ENCODE results near the gene FAIM2.

The FAIM2 gene

DNA sequence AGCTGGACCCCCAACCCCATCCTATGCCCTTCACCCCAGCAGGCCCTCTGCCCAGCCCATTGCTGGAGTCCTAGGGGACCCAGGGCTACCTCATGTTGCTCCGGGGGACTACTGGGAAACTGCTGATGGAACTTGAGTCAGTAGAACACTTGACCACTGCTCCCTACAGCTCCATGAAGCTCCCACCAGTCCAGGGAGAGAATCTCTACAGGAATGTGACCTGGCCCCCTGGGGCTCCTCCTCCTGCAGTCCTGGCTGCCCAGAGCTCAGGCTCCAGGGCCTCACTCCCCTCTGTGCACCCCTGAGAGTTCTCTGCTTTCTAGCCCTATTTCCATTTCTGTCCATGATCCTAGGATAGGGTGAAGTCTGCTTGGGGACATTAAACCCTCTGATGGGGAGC is 36.0 kb upstream of the FAIM2 start:
- DNase-seq (ENCODE audit: low read depth in 2 of 2), result no peak

DNA sequence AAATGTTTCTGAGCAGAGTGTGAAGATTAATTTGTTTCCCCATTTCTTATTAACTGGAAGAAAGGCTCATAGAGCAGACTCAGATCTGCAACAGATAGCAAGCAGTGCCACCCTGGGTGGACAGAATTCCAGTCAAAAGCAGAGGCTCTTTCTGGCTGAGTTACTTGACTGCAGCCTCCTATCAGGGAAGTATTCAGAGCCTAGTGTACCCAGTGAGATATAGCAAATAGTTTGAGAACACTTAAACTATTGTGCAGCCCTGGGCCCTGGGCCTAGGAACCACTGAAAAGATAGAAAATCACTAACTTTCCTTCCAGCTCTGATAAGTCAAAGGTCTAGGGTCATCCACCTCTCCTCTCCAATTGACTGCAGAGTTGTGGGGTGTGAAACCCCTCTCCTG is 35.6 kb upstream of the FAIM2 start:
- DNase-seq (ENCODE audit: low read depth in 2 of 2), result no peak

DNA sequence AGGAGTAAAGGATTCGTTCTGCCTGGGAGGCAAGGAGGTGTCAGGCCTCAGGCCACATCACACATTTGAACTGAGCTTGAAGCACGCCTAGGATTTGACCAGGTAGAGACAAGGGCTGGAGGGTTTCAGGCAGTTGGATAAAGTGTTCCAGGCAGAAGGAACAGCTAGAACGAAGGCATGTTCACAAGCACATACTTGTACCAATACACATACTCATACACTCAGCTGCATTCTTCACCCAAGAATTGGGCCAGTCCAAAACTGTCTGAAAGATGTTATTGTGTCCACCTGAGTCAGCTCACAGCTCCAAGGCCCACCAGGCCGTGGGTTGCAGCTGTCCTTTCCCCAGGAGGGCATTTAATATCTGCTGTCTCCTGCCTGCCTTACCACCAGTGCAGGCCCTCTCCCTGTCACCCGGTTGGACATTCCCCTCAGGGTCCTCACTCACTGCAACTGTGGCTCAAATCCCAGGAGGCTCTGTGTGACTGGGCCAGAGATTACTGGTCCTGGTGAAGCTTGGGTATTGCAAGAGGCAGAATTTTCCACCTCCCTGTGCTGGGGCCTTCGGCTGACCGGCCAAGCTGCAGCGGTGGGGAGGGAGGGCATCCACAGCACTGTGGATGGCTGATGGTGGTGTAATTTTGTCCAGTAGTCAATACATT is 34.1 kb upstream of the FAIM2 start:
- DNase-seq (ENCODE audit: low read depth in 2 of 2), result no peak

DNA sequence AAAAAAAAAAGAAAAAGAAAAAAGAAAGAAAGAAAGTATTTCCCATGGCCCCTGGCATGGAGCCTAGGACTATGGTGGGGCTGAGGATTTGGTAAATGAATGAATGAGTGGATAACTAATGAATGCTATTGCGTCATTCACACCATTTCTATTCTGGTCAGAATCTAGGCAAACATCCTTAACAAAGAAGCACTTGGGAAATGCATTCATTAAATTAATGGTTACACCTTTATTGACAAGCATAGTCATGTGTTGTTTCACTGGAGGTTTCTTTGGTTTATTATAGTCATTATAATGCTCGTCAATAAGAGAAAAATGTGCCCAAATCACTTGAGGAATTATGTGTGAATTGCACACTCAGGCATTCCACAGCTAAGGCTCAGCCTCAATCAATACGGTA is 33.2 kb upstream of the FAIM2 start:
- no peak for DNase-seq (ENCODE audit: low read depth in 2 of 2)

DNA sequence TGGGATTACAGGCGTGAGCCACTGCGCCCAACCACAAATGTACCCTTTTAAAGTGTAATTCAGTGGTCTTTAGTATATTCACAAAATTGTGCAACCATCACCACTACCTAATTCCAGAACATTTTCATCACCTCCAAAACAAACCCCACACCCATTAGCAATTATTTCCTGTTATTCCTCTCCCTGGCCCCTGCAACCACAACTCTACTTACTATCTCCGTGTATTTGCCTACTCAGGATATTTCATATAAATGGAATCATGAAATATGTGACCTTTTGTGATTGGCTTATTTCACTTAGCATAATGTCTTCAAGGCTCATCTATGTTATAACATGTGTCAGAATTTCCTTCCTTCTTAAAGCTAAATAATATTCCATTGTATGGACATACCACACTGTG is 30.8 kb upstream of the FAIM2 start:
- no peak for DNase-seq (ENCODE audit: low read depth in 2 of 2)

DNA sequence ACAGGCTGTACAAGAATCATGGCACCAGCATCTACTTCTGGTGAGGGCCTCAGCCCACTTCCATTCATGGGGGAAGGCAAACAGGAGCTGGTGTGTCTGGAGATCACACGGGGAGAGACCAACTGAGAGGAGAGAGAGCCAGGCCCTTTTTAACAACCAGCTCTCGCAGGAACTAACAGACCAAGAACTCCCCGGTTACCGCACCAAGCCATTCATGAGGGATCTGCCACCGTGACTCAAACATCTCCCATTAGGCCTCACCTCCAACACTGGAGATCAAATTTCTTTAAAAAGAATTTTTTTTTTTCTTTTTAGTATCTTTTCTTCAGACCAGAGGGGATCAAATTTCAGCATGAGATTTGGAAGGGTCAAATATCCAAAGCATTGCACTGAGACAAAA is 30.1 kb upstream of the FAIM2 start:
- no peak for DNase-seq (ENCODE audit: low read depth in 2 of 2)

DNA sequence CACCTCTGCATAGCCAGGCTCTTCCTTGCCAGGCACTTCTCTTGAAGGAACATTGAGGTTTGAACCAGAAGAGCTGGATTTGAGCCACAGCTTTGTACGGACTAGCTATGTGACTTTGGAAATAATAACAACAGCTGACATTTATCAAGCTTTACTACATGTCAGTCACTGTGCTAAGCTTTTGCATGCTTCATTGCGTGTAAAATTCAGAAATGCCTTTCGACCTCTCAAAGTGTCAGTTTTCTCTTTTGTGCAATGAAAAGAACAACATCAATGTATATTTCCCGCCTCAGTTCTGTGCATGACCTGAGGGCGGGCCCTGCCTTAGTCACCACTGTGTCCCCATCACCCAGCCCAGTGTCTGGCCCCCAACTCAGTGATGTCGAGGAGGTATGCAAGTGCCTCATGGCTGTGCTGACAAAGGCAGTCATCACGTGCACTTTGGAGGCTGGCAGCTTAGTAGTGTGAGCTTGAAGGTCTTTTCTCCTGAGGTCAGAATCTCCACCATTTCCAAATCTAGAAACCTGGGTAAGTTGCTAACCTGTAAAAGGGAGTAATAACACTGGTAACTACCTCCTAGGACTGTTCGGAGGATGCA is 28.9 kb upstream of the FAIM2 start:
- DNase-seq (ENCODE audit: low read depth in 2 of 2), result no peak

DNA sequence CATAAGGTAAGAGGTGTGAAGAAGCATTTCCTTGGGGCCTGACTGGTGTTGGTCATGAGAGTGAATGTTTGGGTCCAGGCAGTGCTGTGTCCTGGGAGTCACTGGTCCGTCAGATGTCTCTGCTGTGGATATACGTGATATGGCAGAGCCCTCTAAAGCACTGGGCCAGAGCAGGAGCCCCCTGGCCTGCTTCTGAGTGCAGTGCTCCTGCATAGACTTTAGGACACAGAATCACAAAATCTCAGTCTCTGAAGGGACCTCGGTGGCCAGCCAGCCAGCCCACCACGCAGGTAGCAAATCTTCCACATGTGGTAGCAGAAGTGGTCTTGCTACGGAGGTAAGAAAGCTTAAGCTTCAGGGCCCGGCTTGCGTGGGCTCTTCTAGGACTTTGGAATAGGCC is 28.3 kb upstream of the FAIM2 start:
- DNase-seq (ENCODE audit: low read depth in 2 of 2), result no peak

DNA sequence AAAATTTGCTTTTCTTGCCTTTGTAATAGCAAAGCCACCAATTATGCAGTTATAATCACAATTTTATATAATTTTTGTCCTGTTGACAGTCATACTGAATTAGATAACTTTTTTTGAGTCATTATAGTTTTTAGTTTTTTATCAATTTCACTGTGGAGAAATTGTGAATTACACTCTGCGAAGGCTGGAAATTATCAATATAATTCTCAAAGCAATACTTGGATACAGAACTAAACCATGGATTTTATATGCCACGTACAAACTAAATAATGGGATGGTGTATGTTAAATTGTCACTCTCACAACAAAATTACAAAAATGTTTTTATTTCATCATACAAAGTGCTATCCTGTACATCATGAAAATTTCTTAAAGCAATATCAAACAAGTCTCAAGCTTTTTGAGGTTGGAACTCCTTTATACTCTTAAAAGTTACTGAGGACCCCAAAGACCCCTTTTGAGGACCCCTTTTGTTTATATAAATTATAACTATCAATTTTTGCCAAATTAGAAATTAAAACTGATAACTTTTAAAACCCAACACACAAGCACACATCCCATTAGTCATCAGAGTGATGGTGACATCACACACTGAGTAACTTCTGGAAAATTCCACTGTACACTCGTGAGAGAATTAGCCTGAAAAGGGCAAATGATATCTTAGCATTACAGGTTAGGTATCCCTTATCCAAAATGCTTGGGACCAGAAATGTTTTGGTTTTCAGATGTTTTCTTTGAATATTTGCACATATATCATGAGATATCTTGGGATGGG is 27.0 kb upstream of the FAIM2 start:
- DNase-seq (ENCODE audit: low read depth in 2 of 2), result no peak

DNA sequence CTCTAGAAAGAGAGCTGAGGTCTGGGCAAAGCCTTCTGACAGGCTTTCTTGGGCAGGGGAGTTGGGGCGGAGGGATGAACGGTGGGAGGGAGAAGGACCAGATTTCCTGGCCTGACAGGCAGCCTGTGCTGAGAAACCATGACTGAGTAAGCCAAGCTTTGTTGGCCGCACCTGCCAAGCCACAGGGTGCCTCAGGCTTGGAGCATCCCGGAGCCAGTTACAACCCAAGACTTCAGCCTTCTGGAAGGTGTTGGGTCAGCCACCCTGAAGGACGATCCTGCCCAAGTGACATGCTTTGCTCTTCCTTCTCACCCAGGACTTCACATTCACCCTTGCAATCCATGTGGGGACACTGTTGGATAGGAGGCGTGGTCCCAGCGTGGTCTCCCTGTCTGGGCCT is 25.9 kb upstream of the FAIM2 start:
- DNase-seq (ENCODE audit: low read depth in 2 of 2), result no peak

DNA sequence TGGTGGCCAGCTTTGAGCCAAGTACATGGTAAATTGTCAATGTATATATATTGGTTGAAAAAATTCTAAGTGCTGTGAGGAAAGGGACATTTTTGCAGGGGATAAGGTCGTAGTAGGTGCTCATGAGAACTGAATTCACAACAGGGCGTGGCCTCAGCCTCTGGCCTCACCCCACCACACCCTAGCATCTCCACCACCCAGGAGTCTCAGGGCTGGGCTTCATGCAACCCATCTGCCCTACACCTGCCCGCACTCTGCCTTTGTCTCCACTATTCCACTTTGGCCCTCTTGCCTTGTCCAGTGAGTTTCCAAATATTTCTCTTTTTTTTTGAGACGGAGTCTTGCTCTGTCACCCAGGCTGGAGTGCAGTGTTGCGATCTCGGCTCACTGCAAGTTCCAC is 24.8 kb upstream of the FAIM2 start:
- DNase-seq (ENCODE audit: low read depth in 2 of 2), result no peak

DNA sequence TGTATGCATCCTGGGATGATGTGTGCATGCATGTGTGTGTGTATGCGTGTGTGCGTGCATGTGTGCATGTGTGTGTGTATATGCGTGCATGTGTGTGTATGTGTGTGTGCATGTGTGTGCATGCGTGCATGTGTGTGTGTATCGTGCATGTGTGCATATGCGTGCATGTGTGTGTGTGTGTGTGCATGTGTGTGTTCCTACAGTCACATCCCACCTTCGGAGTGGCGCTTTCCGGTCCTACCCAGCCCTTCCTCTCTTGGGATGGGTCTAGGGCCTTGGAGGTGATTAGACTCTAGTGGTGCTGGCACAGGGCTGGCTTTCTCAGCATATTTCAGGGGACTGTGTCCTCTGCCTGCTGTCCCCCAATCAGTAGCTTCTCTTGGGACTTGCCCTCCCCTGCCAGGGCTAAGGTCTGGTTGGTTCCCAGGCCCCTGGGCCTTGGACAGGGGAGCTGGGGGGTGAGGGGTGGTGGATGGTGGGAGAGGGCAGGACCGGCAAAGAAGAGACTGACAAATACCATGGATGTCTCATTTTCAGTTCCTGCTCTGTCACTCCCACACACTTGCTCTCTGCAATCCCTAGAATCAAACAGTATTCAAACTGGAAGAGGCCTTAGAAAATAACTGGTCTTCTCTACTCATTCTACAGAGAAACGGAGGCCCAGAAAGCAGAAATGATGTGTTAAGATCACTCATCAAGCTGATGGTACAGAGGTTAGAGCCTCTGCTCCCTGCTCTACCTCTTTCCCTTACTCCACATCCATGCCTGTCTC is 21.9 kb upstream of the FAIM2 start:
- DNase-seq (ENCODE audit: low read depth in 2 of 2), result no peak

DNA sequence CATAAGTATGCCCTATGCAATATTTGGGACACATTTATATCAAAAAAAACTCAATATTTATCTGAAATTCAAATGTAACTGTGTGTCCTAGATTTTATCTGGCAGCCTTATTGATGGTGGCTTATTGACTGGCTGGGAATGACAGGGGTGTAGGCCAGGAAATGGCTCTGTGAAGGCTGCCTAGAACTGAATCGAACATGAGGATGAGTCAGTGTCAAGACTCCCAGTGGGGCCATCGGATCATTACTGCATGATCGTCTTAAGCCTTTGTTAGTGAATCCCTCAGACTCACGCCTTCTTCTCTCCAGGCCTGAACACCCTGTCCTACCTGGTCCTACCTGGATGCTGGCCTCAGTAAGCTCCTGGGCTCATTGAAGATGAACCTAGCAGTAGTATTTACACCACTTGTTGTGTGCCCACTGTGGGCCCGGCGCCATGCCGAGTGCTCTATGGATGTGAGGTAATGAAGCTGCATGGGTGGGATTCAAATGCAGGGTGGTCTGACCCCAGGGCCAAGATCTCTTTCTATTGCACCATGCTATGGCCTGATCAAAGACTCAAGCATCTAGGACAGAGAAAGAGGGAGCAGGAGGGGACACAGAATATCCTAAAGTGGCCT is 21.0 kb upstream of the FAIM2 start:
- DNase-seq (ENCODE audit: low read depth in 2 of 2), result no peak

DNA sequence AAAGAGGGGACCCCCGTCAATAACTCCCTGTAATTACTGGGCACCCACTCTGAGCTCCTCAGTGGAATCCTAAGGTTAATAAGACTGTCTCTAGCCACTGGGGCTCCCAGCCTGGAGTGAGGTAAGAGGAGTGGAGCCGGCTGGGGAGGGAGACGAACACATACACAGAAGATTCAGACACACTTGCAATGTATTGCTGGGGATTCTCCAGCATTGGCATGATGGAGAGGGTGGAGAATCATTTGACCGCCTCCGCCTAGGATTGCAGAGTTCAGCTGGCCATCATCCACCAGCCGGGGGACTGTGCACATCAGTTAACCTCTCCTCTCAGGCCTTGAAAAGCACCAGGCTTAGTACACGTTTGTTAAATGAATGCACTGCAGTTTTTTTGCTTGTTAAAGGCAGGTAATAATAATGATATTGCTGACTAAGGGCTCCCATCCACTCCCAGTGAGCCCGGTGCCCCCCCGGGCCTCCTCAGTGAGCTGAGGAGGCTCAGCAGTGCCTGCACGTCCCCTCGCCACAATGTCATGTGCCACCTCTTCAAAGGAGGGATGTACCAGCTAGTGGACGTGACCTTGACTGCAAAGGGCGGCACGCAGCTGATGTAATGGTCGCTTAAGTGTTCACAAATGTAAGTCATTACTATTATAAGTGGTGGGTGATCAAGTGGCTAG is 20.3 kb upstream of the FAIM2 start:
- no peak for DNase-seq (ENCODE audit: low read depth in 2 of 2)

DNA sequence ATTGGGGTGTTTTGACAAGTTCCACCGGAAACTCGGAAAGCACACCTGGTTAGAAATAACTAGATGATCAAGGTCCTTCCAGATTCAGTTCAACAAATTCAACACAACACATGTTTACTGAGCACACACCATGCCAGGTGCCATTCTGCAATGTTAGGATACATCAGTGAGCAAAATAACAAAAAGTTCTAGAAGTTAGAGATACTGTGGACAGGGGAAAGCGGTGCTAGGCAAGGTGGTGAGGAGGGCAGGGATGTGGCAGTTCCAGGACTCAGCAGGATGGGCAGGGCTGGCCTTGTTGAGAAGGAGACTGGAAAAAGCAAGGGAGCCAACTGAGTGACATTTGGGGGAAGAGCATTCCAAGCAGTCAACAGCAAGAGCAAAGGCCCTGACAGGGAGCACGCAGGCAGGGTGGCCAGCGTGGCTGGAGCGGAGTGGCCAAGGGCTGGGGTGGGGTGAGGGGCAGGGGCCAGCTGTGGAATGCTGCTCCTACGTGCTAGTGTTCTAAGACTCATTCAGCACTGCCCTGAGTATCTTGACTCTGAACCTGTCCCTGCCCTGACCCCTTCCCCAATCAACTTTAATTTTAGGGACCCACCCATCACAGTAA is 19.4 kb upstream of the FAIM2 start:
- no peak for DNase-seq (ENCODE audit: low read depth in 2 of 2)

DNA sequence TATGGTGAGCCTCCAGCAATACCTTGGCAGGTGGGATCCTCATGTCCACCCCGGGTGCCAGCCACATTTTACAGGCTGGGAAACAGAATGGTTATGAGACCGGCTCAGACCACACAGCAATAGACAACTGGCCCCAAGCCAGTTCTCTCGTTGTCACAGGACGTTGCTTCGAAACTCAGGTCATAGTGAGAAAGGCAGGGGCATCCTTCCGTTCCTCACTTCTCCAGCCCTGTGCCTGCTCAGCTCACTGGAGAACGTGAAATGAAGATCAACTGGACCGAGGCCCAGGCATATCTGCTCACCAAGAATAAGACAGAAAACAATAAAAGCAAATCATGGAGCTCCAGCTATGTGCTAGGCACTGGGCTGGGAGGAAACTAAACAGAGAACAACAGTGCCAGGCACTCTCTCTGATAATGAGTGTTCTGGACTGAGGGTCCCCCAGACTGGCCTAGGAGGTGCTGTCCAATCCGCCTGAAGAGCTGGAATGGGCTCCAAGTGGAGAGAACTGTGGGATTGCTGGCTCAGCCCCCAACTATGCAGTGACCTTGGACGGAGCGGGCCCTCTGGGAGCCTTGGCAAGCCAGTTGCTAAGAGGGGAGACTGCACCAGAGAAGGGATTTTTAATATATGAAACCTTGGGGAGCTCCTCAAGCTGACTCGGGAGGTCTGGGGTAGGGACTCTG is 18.8 kb upstream of the FAIM2 start:
- no peak for DNase-seq (ENCODE audit: low read depth in 2 of 2)

DNA sequence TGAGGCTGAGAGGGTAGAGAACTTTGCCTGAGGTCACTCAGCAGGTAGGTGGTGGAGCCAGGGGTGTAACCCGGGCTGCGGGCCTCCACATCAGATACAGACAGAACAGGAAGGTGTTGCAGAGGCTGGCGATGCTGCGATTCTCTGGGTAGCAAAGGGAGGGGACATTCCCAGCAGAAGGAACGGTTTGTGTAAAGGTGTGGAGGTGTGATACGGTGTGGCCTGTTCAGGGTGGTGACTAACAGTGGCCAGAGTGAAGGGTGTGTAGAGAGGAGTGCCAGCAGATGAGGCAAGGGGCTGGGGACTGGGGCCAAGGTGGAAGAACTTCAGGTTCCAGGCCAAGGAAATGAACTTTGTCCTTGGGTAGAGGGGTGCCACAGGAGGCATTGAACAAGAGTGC is 18.2 kb upstream of the FAIM2 start:
- DNase-seq (ENCODE audit: low read depth in 2 of 2), result no peak

DNA sequence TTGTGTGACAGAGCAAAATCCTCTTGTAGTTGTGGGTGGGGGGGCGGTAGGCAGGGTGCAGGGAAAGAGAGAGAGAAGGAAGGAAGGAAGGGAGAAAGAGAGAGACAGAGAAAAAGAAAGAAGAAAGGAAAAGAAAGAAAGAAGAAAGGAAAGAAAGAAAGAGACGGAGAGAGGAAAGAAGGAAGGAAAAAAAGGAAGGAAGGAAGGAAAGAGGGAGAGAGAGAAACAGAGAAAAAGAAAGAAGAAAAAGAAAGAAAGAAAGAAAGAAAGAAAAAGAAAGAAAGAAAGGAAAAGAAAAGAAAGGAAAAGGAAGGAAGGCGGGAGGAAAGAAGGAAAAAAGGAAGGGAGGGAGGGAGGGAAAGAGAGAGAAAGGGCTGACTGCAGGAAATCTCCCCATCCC is 17.6 kb upstream of the FAIM2 start:
- no peak for DNase-seq (ENCODE audit: low read depth in 2 of 2)

DNA sequence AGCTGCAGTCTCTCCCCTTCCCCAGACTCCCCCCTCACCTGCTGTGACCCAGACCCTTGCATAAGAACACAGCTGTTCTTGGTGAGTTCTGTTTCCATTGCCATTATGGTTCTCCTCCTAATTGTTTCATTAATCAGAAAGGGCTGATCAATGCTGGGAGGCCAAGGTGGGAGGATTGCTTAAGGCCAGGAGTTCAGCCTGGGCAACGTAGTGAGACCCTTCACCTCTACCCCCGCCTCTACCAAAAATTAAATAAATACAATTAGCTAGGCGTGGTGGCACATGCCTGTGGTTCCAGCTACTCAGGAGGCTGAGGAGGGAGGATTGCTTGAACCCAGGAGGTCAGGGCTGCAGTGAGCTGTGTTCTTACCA is 17.2 kb upstream of the FAIM2 start:
- no peak for DNase-seq (ENCODE audit: low read depth in 2 of 2)

DNA sequence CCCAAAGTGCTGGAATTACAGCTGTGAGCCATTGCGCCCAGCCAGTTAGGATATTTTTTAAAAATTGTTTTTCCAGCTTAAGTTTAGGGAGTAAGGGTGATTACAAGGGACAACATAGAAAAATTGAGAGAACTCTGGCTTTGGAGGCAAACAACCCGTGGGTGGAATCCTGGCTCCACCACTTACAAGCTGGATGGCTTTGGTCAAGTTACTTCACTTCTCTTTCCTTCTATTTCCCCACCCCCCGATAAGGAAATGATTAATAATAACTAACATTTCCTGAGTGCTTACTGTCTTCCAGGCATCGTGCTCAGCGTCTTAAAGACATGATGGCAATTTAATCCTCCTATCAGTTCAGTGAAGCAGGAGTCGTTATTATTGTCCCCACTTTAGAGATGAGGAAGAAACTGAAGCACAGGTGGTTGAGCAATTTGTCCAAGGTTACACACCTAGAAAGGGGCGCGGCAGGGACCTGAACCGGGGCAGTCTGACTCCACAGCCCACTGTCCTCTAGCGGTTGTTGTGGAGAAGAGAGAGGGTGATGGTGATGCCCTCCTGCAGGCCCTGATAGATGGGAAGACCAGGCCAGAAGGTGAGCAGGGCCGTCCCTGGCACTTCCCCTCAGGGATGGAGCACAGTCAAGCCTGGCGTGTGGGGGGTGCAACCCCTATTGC is 16.7 kb upstream of the FAIM2 start:
- no peak for DNase-seq (ENCODE audit: low read depth in 2 of 2)

Measured in fibroblast of skin of left biceps (primary cell).